Thymus (tissue), 14 donors: ENCODE measurements around the gene ARMS2. TPM values are rescaled to one million over a fixed set of nuclear protein-coding genes. Genes with fewer than 3 reads are reported as not detected.

ENCODE experiments used
- DNase-seq, 9 donors: peaks; one replicate each; pipeline ENCODE4 v3.0.0-alpha.2; 2013; ENCODE audit warnings: low spot score in 9 of 9, low read depth in 6 of 9, missing footprints in 1 of 9
- H3K27ac ChIP-seq, 2 donors: one replicate each; pipeline ENCODE4 v1.5.1; 2013; ENCODE audit warnings: control low read depth in 1 of 2, low read depth in 1 of 2, low read length in 1 of 2, mild to moderate bottlenecking in 1 of 2, moderate library complexity in 1 of 2
- H3K27me3 ChIP-seq, 2 donors: one replicate each; pipeline ENCODE4 v1.5.1; 2013; ENCODE audit warnings: low read length in 1 of 2; ENCODE audit not compliant: control insufficient read depth in 2 of 2, insufficient read depth in 1 of 2
- H3K36me3 ChIP-seq, 2 donors: one replicate each; pipeline ENCODE4 v1.5.1; 2013; ENCODE audit warnings: low read length in 1 of 2, mild to moderate bottlenecking in 1 of 2, moderate library complexity in 1 of 2; ENCODE audit not compliant: control insufficient read depth in 2 of 2, insufficient read depth in 2 of 2
- H3K4me1 ChIP-seq, 2 donors: one replicate each; pipeline ENCODE4 v1.5.1; 2013; ENCODE audit warnings: low read length in 2 of 2; ENCODE audit not compliant: control insufficient read depth in 2 of 2, insufficient read depth in 2 of 2
- H3K4me3 ChIP-seq, 2 donors: one replicate each; pipeline ENCODE4 v1.5.1; 2013; ENCODE audit warnings: low read length in 2 of 2, control low read depth in 1 of 2, mild to moderate bottlenecking in 1 of 2
- H3K9me3 ChIP-seq, 2 donors: one replicate each; pipeline ENCODE4 v1.5.1; 2013; ENCODE audit warnings: low read length in 1 of 2, mild to moderate bottlenecking in 1 of 2; ENCODE audit not compliant: control insufficient read depth in 2 of 2, insufficient read depth in 1 of 2
- WGBS: extraction: QIAGEN DNeasy Blood & Tissue Kit; methylation state at CpG from one replicate; pipeline ENCODE4 v1.1.7; 2013; 5-methylcytosine and 5-hydroxymethylcytosine counted together
- long read RNA-seq, 10 donors: transcript quantifications; one replicate each; lab custom pipeline, GENCODE V29; 2026
- polyA plus RNA-seq: library from polyadenylated mRNA; stranded (reverse); fragments of 200-250 nt; gene quantifications from one replicate; pipeline ENCODE4 v1.2.3, GENCODE V29; 2013
- total RNA-seq: library from RNA; stranded (reverse); fragments of 120-200 nt; gene quantifications from one replicate; pipeline ENCODE4 v1.2.4, GENCODE V29; 2013
- donor health status: healthy.

The ARMS2 gene, protein sequence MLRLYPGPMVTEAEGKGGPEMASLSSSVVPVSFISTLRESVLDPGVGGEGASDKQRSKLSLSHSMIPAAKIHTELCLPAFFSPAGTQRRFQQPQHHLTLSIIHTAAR
- total RNA-seq: not detected
- 0.18 TPM for polyA plus RNA-seq
- long read RNA-seq, donor 1: 0 reads
- long read RNA-seq, donor 2: 0 reads
- long read RNA-seq, donor 3: 0 reads
- long read RNA-seq, donor 4: 0 reads
- long read RNA-seq, donor 5: 0 reads
- long read RNA-seq, donor 6: 0 reads
- long read RNA-seq, donor 7: 0 reads
- long read RNA-seq, donor 8: 0 reads
- long read RNA-seq, donor 9: 0 reads
- long read RNA-seq, donor 10: 0 reads

DNA sequence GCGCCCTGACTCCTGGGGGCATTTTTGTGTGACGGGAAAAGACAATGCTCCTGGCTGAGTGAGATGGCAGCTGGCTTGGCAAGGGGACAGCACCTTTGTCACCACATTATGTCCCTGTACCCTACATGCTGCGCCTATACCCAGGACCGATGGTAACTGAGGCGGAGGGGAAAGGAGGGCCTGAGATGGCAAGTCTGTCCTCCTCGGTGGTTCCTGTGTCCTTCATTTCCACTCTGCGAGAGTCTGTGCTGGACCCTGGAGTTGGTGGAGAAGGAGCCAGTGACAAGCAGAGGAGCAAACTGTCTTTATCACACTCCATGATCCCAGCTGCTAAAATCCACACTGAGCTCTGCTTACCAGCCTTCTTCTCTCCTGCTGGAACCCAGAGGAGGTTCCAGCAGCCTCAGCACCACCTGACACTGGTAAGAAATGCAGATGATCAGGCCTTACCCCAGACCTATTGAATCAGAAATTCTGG lies at the start of gene ARMS2:
ARMS2 (plus strand) TSS at position 51 of the 478 bp plus-strand sequence; CDS start at position 126, 75 bp downstream.
- Histone ChIP-seq H3K36me3 (no peaks in the 10 kb centered on the region), H3K27ac (no peak within 1 kb of the TSS), H3K4me3 (no peak within 1 kb of the TSS), H3K27me3 (peaks cover 7 to 30% of the 10 kb centered on the region in 2 donors), H3K9me3 (no peaks in the 10 kb centered on the region), H3K4me1 (no peaks in the 10 kb centered on the region)
- 95% methylated on average over 7 of the region's 7 CpGs for WGBS
- DNase-seq: no peak

DNA sequence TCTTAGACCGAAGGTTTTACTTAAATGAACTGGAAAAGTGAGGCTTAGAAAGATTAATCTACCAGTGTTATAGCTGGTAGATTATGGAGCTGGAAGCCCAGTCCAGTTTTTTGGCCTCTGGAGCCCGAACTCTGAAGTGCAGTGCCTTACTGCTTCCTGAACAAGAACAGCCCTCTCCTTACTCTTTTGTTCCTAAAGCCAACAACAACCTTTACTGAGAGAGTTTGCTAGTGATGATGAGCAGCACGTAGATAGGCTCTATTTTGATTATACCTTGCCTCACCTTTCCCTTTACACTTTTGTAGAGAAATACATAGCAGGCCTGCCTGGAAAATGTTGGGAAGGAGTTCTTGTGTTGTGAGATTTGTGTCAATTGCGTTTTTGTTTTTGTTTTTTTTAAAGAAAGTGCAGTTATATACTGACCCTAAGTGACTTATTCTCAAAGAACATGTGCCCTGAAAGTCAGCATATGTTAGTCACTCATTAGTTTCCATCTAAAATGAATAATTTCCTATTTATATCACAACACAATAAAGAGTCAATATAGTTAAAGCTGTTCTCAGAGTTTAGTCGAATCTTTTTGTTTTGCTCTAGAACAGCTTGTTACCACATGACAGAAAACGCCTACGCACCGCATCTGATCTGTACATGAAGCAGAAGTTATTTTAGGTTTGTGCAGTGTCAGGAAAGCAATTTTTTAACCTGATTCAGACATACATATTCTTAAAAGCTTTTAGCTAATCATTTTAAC lies 46.9 kb upstream of the ARMS2 start:
- H3K4me3 ChIP-seq: no peak overlapping the region
- no peaks in the 10 kb centered on the region for H3K9me3 ChIP-seq
- H3K36me3 ChIP-seq: no peaks in the 10 kb centered on the region
- whole genome bisulfite sequencing: 75% methylated on average over 8 of the region's 8 CpGs
- H3K27me3 ChIP-seq: no peaks in the 10 kb centered on the region
- DNase-seq: peak in 7 of 9 donors; percentile 11 to 84 (median 26)
- peaks cover 0 to 4% of the 10 kb centered on the region in 2 donors for H3K4me1 ChIP-seq
- H3K27ac ChIP-seq: peak overlapping the region in 1 of 2 donors; percentile 55

DNA sequence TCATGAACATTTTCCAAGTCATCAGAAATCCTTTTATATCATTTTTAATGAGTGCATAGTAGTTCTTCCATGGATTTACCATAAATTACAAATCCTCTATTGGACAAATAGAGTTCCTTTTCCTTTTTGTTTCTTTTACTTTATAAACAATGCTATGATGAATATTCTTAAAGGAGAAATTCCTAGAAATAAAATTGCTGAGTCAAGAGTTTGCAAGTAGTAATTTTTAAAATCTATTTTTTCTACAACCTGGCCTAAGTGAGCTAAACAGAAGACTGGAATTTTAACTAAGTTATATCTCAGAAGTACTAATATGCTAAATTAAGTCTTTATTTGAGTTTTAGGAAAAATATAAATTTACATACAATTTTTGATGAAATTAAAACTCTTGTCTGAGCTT lies 41.1 kb upstream of the ARMS2 start:
- no peak overlapping the region for H3K27ac ChIP-seq
- peaks cover 0 to 2% of the 10 kb centered on the region in 2 donors for H3K4me1 ChIP-seq
- no peaks in the 10 kb centered on the region for H3K36me3 ChIP-seq
- DNase-seq: no peak
- no peaks in the 10 kb centered on the region for H3K9me3 ChIP-seq
- no peak overlapping the region for H3K4me3 ChIP-seq
- H3K27me3 ChIP-seq: no peaks in the 10 kb centered on the region

DNA sequence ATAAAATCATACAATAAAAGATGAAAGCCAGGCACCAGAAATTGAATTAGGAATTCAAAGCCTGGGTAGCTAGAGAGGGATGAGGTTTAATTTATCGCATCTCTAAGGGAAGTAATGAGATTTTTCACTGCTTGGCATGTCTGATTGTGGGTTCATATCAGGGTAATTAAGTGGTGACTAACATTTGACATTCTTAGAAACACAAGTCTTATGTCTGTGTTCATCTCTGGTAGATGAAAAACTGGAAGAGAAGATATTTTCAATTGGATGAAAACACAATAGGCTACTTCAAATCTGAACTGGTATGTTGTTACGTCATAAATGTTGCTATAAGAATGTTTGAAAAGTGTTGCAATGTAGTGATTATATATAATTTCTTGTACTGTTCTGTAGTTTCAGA lies 36.8 kb upstream of the ARMS2 start:
- peaks cover 0 to 2% of the 10 kb centered on the region in 2 donors for H3K4me1 ChIP-seq

DNA sequence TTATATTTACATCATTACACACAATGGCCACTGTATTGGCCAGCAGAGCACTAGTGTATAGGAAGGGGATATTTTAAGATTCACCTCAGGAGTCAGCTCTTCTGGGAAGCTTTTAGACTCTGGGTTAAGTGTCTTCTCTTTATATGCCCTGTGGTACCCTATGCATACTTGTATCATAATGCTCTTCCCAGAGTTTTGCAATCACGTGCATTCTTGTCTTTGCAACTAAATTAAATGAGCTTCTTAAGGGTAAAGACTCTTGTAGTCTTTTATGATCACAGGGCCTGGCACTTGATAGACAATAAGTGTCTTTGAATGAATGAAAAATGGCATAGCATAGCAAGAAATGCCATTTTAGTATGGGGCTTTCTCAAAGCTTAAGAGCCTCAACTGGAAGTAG lies 35.4 kb upstream of the ARMS2 start:
- H3K27ac ChIP-seq: no peak overlapping the region
- no peak overlapping the region for H3K4me3 ChIP-seq
- WGBS: 94% methylated on average over 1 of the region's 1 CpG
- DNase-seq: no peak
- H3K27me3 ChIP-seq: no peaks in the 10 kb centered on the region
- peaks cover 0 to 2% of the 10 kb centered on the region in 2 donors for H3K4me1 ChIP-seq
- no peaks in the 10 kb centered on the region for H3K9me3 ChIP-seq
- no peaks in the 10 kb centered on the region for H3K36me3 ChIP-seq

More for the DNA sequence above, 36.8 kb upstream of the ARMS2 start:
- no peak overlapping the region for H3K4me3 ChIP-seq
- H3K27ac ChIP-seq: no peak overlapping the region
- H3K27me3 ChIP-seq: no peaks in the 10 kb centered on the region
- DNase-seq: no peak
- H3K36me3 ChIP-seq: no peaks in the 10 kb centered on the region
- H3K9me3 ChIP-seq: no peaks in the 10 kb centered on the region
- 95% methylated on average over 2 of the region's 2 CpGs for WGBS

DNA sequence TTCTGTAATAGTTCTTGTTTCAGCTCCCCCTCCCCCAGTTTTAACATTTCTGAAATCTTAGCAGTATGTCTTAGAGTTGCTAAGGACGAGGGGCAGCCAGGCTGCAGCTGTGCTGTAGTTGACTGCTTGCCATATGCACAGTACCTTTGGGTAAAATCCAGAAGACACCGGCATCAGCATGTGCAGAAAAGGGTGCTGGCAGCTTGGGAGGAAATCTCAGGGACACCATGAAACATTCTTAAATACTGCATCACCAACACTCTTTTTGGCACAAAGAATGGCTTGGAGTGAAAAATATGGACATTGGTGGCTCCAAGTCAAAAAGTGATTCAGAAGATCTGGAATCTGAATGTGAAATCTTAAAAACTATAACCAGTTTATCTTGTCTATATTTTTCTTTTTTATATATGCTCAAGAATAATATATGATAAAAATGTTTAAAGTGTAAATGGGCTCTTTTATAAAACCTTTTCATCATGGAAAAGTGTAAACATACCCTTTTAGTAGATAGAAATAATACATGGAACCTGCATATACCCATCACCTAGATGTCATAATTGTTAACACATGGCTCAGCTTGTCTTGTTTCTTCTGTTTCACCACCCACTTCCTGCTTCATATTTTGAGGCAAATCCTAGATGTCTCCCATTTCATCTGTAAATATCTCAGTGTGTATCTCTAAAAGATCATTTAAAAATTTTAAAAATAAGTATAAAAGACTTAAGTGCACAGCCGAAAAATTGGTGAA lies 34.4 kb upstream of the ARMS2 start:
- H3K27me3 ChIP-seq: no peaks in the 10 kb centered on the region
- no peak for DNase-seq
- H3K9me3 ChIP-seq: no peaks in the 10 kb centered on the region
- WGBS: 91% methylated on average over 3 of the region's 3 CpGs
- H3K27ac ChIP-seq: no peak overlapping the region
- no peak overlapping the region for H3K4me3 ChIP-seq
- peaks cover 0 to 2% of the 10 kb centered on the region in 2 donors for H3K4me1 ChIP-seq
- H3K36me3 ChIP-seq: no peaks in the 10 kb centered on the region

DNA sequence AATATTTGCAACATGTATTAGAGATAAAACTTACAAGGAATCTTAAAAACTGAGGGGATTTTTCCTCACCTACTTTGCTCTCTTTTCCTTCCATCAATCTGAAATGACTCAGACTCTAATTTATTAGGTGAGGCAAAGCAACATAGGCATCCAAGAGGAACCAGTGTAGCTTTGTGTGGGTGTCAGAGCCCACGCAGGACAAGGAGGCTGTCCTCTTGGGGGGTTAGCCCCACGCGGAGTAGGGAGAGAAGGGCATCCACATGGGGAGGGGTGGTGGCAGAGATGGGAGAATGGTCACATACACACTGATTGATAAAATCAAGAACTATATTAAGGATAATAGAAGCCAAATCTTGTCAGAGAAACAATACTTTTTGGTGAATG lies 33.8 kb upstream of the ARMS2 start:
- no peak for DNase-seq
- Histone ChIP-seq H3K4me1 (peaks cover 0 to 2% of the 10 kb centered on the region in 2 donors), H3K4me3 (no peak overlapping the region), H3K27me3 (no peaks in the 10 kb centered on the region), H3K36me3 (no peaks in the 10 kb centered on the region), H3K9me3 (no peaks in the 10 kb centered on the region), H3K27ac (no peak overlapping the region)
- 92% methylated on average over 3 of the region's 3 CpGs for WGBS

DNA sequence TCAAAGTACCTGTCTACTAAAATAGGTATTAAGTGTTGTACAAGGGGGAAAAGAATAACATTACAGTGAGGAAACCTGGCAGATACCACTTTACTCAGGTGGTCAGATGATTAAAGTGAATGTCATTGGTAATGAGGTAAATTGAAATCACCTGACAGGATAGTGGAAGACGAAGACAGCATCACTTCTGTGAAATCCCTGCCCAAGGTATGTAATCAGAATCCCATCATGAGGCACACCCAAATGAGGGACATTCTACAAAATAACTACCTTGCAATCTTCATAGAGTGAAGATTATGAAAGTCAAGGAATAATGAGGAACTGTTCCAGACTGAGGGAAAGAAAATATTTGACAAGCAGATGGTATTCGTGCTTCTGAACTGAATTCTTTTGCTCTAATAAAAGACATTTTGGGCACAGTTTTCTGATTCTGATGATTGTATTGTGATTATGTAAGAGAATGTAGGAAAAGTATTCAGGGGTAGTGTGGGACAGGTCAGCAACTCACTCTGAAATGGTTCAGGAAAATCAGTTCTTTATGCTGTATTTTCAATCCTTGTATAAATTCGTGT lies 33.3 kb upstream of the ARMS2 start:
- no peaks in the 10 kb centered on the region for H3K27me3 ChIP-seq
- WGBS: 91% methylated on average over 3 of the region's 3 CpGs
- no peak overlapping the region for H3K27ac ChIP-seq
- no peak overlapping the region for H3K4me3 ChIP-seq
- peaks cover 0 to 2% of the 10 kb centered on the region in 2 donors for H3K4me1 ChIP-seq
- no peaks in the 10 kb centered on the region for H3K36me3 ChIP-seq
- DNase-seq: no peak
- no peaks in the 10 kb centered on the region for H3K9me3 ChIP-seq
